Stimulated activated CD4-positive, alpha-beta T cell treated with anti-CD3 and anti-CD28 coated beads, Interleukin-15, amount 100 ng/mL, for 1 hour (primary cell): ENCODE results near the gene LRP1B.
"Not testable (repeated sequence)": the region's sequence is repeated elsewhere in the genome, so short reads cannot be mapped to it uniquely, and the experiment has no call there.

Experiments
- DNase-seq, 2 donors: peaks; one replicate each; pipeline ENCODE4 v3.0.0-alpha.2; 2020; ENCODE audit warnings: low read depth in 1 of 2, low spot score in 1 of 2

Gene LRP1B

GRCh38 chr2:141041281-141041680, 1089.5 kb downstream of the LRP1B start:
- DNase-seq, result no peak

- DNase-seq, result no peak
Observed at GRCh38 chr2:141038341-141038740, 1092.5 kb downstream of the LRP1B start.

GRCh38 chr2:141037361-141037760, 1093.5 kb downstream of the LRP1B start:
- DNase-seq, result no peak

- DNase-seq, result no peak
Observed at GRCh38 chr2:141035846-141036420, 1094.9 kb downstream of the LRP1B start.

- DNase-seq, result no peak
Observed at GRCh38 chr2:141029428-141030078, 1101.3 kb downstream of the LRP1B start.

GRCh38 chr2:141027221-141027620, 1103.6 kb downstream of the LRP1B start:
- no peak for DNase-seq

GRCh38 chr2:141021611-141022010, 1109.2 kb downstream of the LRP1B start:
- DNase-seq, result no peak

GRCh38 chr2:141021109-141021508, 1109.7 kb downstream of the LRP1B start:
- DNase-seq, result no peak

GRCh38 chr2:141020346-141020745, 1110.5 kb downstream of the LRP1B start:
- DNase-seq, result no peak

- DNase-seq, result no peak
Observed at GRCh38 chr2:141015341-141016047, 1115.3 kb downstream of the LRP1B start.

GRCh38 chr2:141003967-141004657, 1126.7 kb downstream of the LRP1B start:
- DNase-seq, result no peak

GRCh38 chr2:141001750-141002149, 1129.1 kb downstream of the LRP1B start:
- no peak for DNase-seq

- DNase-seq, result no peak
Observed at GRCh38 chr2:140998577-140998976, 1132.2 kb downstream of the LRP1B start.

GRCh38 chr2:140998017-140998416, 1132.8 kb downstream of the LRP1B start:
- DNase-seq, result no peak

GRCh38 chr2:140994856-140995255, 1136.0 kb downstream of the LRP1B start:
- no peak for DNase-seq

- DNase-seq, result no peak
Observed at GRCh38 chr2:140990416-140990815, 1140.4 kb downstream of the LRP1B start.

GRCh38 chr2:140988597-140988996, 1142.2 kb downstream of the LRP1B start:
- DNase-seq, result no peak

GRCh38 chr2:140986456-140986855, 1144.4 kb downstream of the LRP1B start:
- no peak for DNase-seq

- DNase-seq, result no peak
Observed at GRCh38 chr2:140975237-140975636, 1155.6 kb downstream of the LRP1B start.

GRCh38 chr2:140972724-140973123, 1158.1 kb downstream of the LRP1B start:
- DNase-seq, result no peak

- not testable (repeated sequence) for DNase-seq
Observed at GRCh38 chr2:140964324-140964723, 1166.5 kb downstream of the LRP1B start.

GRCh38 chr2:140949932-140950331, 1180.9 kb downstream of the LRP1B start:
- no peak for DNase-seq
